Loucy (cell line): Measurements from ENCODE around the gene EMC10.

Experiments used
- H2AFZ ChIP-seq: fragments of 200-600 bp; sonication (generic); 2 replicates; pipeline ENCODE4 v1.6.0; 2016; ENCODE audit warnings: antibody characterized with exemption, mild to moderate bottlenecking, low read length, moderate library complexity
- H3F3A ChIP-seq: fragments of 200-600 bp; 2 replicates; pipeline ENCODE4 v1.6.0; 2016; ENCODE audit warnings: antibody characterized with exemption, low read depth, mild to moderate bottlenecking
- H3K27me3 ChIP-seq: fragments of 200-600 bp; sonication (generic); 2 replicates; pipeline ENCODE4 v1.6.1; 2014; ENCODE audit warnings: low read length, mild to moderate bottlenecking; ENCODE audit not compliant: insufficient read depth, poor library complexity, severe bottlenecking
- H3K36me3 ChIP-seq: fragments of 200-600 bp; sonication (generic); 2 replicates; pipeline ENCODE4 v1.6.1; 2016; ENCODE audit warnings: low read length; ENCODE audit not compliant: insufficient read depth
- H3K4me1 ChIP-seq: fragments of 200-600 bp; sonication (generic); 2 replicates; pipeline ENCODE4 v1.5.1; 2014; ENCODE audit warnings: low read length, mild to moderate bottlenecking; ENCODE audit not compliant: insufficient read depth, poor library complexity, severe bottlenecking
- H3K4me2 ChIP-seq: fragments of 200-600 bp; sonication (generic); 2 replicates; pipeline ENCODE4 v1.6.0; 2014; ENCODE audit warnings: antibody characterized with exemption, low read length, low read depth, mild to moderate bottlenecking; ENCODE audit not compliant: poor library complexity, severe bottlenecking
- H3K4me3 ChIP-seq: fragments of 200-600 bp; sonication (generic); 2 replicates; pipeline ENCODE4 v1.5.1; 2014; ENCODE audit warnings: low read length, mild to moderate bottlenecking, mixed read lengths; ENCODE audit not compliant: poor library complexity, severe bottlenecking
- H3K79me2 ChIP-seq: fragments of 200-600 bp; sonication (generic); 2 replicates; pipeline ENCODE4 v1.6.1; 2014; ENCODE audit warnings: low read length; ENCODE audit not compliant: insufficient read depth
- H3K9ac ChIP-seq: fragments of 200-600 bp; sonication (generic); 2 replicates; pipeline ENCODE4 v1.6.0; 2014; ENCODE audit warnings: mild to moderate bottlenecking, low read depth, low read length, moderate library complexity; ENCODE audit not compliant: poor library complexity, severe bottlenecking
- H3K9me2 ChIP-seq: fragments of 200-600 bp; sonication (generic); replicated peaks from 2 replicates; pipeline ENCODE4 v1.6.1; 2016; ENCODE audit warnings: low read depth, low read length, mixed read lengths
- H3K9me3 ChIP-seq: fragments of 200-600 bp; sonication (generic); 2 replicates; pipeline ENCODE4 v1.6.1; 2014; ENCODE audit warnings: mild to moderate bottlenecking, antibody characterized with exemption, low read length, low read depth; ENCODE audit not compliant: insufficient read depth
- H4K20me1 ChIP-seq: fragments of 200-600 bp; sonication (generic); 2 replicates; pipeline ENCODE4 v1.6.0; 2014; ENCODE audit warnings: antibody characterized with exemption, low read length, mild to moderate bottlenecking; ENCODE audit not compliant: insufficient read depth, poor library complexity, severe bottlenecking
- EZH2phosphoT487 ChIP-seq: fragments of 200-600 bp; IDR thresholded peaks from 2 replicates; pipeline ENCODE4 v1.6.1; 2018; ENCODE audit warnings: antibody characterized with exemption, mild to moderate bottlenecking, moderate library complexity, borderline replicate concordance
- TF ChIP-seq, protein P1 (sequence below): fragments of 200-600 bp; sonication (generic); conservative IDR thresholded peaks from 2 replicates; pipeline ENCODE4 v1.5.1; 2014; ENCODE audit warnings: mild to moderate bottlenecking, antibody characterized with exemption, low read length

EMC10 gene

DNA sequence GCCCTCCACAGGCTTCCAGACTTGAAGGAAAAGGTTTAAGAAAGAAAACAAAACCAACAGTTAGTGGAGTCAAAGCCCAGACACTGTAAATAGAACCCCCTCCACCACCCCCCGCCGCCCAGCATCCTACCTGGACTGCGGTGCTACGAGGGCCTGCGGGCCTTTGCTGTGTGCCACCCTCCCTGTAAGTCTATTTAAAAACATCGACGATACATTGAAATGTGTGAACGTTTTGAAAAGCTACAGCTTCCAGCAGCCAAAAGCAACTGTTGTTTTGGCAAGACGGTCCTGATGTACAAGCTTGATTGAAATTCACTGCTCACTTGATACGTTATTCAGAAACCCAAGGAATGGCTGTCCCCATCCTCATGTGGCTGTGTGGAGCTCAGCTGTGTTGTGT lies 6.6 kb downstream of the EMC10 start:
- TF ChIP-seq, protein P1, sequence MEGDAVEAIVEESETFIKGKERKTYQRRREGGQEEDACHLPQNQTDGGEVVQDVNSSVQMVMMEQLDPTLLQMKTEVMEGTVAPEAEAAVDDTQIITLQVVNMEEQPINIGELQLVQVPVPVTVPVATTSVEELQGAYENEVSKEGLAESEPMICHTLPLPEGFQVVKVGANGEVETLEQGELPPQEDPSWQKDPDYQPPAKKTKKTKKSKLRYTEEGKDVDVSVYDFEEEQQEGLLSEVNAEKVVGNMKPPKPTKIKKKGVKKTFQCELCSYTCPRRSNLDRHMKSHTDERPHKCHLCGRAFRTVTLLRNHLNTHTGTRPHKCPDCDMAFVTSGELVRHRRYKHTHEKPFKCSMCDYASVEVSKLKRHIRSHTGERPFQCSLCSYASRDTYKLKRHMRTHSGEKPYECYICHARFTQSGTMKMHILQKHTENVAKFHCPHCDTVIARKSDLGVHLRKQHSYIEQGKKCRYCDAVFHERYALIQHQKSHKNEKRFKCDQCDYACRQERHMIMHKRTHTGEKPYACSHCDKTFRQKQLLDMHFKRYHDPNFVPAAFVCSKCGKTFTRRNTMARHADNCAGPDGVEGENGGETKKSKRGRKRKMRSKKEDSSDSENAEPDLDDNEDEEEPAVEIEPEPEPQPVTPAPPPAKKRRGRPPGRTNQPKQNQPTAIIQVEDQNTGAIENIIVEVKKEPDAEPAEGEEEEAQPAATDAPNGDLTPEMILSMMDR, result no peak
- TF ChIP-seq EZH2phosphoT487, result no peak
- H3K4me3 ChIP-seq, result no peak overlapping the region
- H3F3A ChIP-seq, result no peaks in the 10 kb centered on the region

DNA sequence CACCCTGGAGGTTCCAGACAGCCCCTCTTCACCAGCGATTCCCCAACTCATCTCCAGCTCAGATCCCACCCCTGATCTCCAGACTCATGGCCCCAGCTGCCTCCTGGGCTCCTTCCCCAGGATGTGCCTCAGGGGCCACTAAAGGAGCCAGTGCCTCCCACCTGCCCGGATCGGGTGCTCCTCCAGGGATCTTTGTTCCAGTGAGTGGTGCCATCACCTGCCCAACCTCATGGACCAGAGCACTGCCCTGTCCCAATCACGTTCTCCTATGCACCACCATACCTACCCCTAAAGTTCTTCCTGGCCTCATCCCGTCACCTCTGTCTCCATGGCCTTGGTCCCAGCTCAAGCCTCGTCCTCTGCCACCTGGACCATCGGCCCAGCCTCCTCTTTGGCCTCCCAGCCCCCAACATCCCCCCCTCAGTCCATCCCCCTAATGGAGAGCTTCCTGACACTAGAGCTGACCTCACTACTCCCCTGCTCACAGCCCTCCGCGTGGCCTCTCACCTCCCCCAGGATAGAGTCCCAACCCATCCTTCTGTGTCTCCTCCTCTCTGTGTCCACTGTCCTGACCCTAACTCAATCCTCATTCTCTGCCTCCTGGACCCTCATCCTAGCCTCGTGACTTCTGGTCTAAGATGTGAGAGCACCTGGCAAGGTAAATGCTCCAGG lies 9.1 kb downstream of the EMC10 start:
- Histone ChIP-seq H4K20me1 (no peaks in the 10 kb centered on the region), H3K9ac (no peak overlapping the region), H3K79me2 (no peaks in the 10 kb centered on the region), H2AFZ (no peak overlapping the region), H3K27me3 (no peaks in the 10 kb centered on the region), H3K9me3 (no peaks in the 10 kb centered on the region; the same call in 1 of the 2 replicates), H3K4me1 (no peaks in the 10 kb centered on the region), H3K36me3 (no peaks in the 10 kb centered on the region), H3F3A (no peaks in the 10 kb centered on the region), H3K4me3 (no peak overlapping the region), H3K9me2 (no peaks in the 10 kb centered on the region), H3K4me2 (no peak overlapping the region)
- TF ChIP-seq, protein P1, result no peak
- no peak for TF ChIP-seq EZH2phosphoT487

More for the DNA sequence above, 6.6 kb downstream of the EMC10 start:
- no peaks in the 10 kb centered on the region for H3K27me3 ChIP-seq
- H3K4me1 ChIP-seq, result no peaks in the 10 kb centered on the region
- H4K20me1 ChIP-seq, result no peaks in the 10 kb centered on the region
- H3K9ac ChIP-seq, result no peak overlapping the region
- H3K9me2 ChIP-seq, result no peaks in the 10 kb centered on the region
- no peaks in the 10 kb centered on the region for H3K36me3 ChIP-seq
- no peaks in the 10 kb centered on the region for H3K79me2 ChIP-seq
- no peak overlapping the region for H2AFZ ChIP-seq
- H3K9me3 ChIP-seq, result no peaks in the 10 kb centered on the region; the same call in 1 of the 2 replicates
- H3K4me2 ChIP-seq, result no peak overlapping the region

GRCh38 chr19:50486823-50487515 lies 10.7 kb downstream of the EMC10 start:
- H3K9ac ChIP-seq, result no peak overlapping the region
- H3K4me3 ChIP-seq, result no peak overlapping the region
- no peaks in the 10 kb centered on the region for H3K27me3 ChIP-seq
- H3K4me2 ChIP-seq, result no peak overlapping the region
- no peaks in the 10 kb centered on the region for H3K4me1 ChIP-seq
- no peaks in the 10 kb centered on the region for H3K9me2 ChIP-seq
- H2AFZ ChIP-seq, result no peak overlapping the region
- no peaks in the 10 kb centered on the region for H3F3A ChIP-seq
- H4K20me1 ChIP-seq, result no peaks in the 10 kb centered on the region
- TF ChIP-seq EZH2phosphoT487, result no peak
- TF ChIP-seq, protein P1, result peak; percentile 48
- no peaks in the 10 kb centered on the region for H3K36me3 ChIP-seq
- H3K79me2 ChIP-seq, result no peaks in the 10 kb centered on the region
- peaks cover 3% of the 10 kb centered on the region; the same call in 1 of the 2 replicates for H3K9me3 ChIP-seq
